H1 (cell line): ENCODE measurements around the gene WWP2.

Experiments
- CHD2 ChIP-seq: IDR thresholded peaks from 2 replicates; pipeline ENCODE4 v1.6.1; 2012; ENCODE audit warnings: low read length, improper control_type of control experiment
- EZH2 ChIP-seq: fragments of 200-600 bp; sonication (generic); IDR thresholded peaks from 2 replicates; pipeline ENCODE4 v1.7.1; 2012; ENCODE audit warnings: low read depth, mild to moderate bottlenecking, moderate library complexity, low read length, inconsistent platforms; ENCODE audit not compliant: severe bottlenecking
- POLR2AphosphoS5 ChIP-seq: IDR thresholded peaks from 2 replicates; pipeline ENCODE4 v1.6.1; 2011; ENCODE audit warnings: low read depth, low read length
- RAD21 ChIP-seq, 2 experiments: IDR thresholded peaks in 1 of 2; conservative IDR thresholded peaks in 1 of 2; 2 replicates each; pipeline ENCODE4 v1.6.1; 2011; ENCODE audit warnings: low read depth in 2 of 2, low read length in 2 of 2, improper control_type of control experiment in 1 of 2, inconsistent platforms in 1 of 2, mild to moderate bottlenecking in 1 of 2, moderate library complexity in 1 of 2
- SP1 ChIP-seq: IDR thresholded peaks from 2 replicates; pipeline ENCODE4 v1.6.1; 2011; ENCODE audit warnings: low read depth, low read length
- TF ChIP-seq, protein P1 (sequence below), 3 experiments: IDR thresholded peaks; 1 replicate in 2 of 3; 2 replicates in 1 of 3; pipeline versions ENCODE4 v1.5.1 to v1.6.1; 2011; ENCODE audit warnings: low read length in 3 of 3, mild to moderate bottlenecking in 3 of 3, inconsistent platforms in 2 of 3, low read depth in 1 of 3, moderate library complexity in 1 of 3; ENCODE audit not compliant: insufficient read depth in 1 of 3; ENCODE audit errors: control extremely low read depth in 1 of 3

- TF ChIP-seq SP1, result no peak
- TF ChIP-seq, protein P1, sequence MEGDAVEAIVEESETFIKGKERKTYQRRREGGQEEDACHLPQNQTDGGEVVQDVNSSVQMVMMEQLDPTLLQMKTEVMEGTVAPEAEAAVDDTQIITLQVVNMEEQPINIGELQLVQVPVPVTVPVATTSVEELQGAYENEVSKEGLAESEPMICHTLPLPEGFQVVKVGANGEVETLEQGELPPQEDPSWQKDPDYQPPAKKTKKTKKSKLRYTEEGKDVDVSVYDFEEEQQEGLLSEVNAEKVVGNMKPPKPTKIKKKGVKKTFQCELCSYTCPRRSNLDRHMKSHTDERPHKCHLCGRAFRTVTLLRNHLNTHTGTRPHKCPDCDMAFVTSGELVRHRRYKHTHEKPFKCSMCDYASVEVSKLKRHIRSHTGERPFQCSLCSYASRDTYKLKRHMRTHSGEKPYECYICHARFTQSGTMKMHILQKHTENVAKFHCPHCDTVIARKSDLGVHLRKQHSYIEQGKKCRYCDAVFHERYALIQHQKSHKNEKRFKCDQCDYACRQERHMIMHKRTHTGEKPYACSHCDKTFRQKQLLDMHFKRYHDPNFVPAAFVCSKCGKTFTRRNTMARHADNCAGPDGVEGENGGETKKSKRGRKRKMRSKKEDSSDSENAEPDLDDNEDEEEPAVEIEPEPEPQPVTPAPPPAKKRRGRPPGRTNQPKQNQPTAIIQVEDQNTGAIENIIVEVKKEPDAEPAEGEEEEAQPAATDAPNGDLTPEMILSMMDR (IDR thresholded peaks at IDR 0.05; ENCODE audit: control extremely low read depth in 1 of 3, insufficient read depth in 1 of 3, low read depth in 1 of 3, low read length in 3 of 3), result no peak
- TF ChIP-seq POLR2AphosphoS5, result no peak
- no peak for TF ChIP-seq RAD21 (IDR thresholded peaks at IDR 0.05 in 1 of 2, conservative IDR thresholded peaks at IDR 0.05 in 1 of 2; ENCODE audit: low read depth in 2 of 2, low read length in 2 of 2)
- no peak for TF ChIP-seq EZH2
- TF ChIP-seq CHD2, result no peak
Observed at GRCh38 chr16:69851491-69852240, 89.5 kb downstream of the WWP2 start.
